WTC11 (cell line): ENCODE measurements around the gene TMC4. TPM values are rescaled to one million over a fixed set of nuclear protein-coding genes. Genes with fewer than 3 reads are reported as not detected.

Source experiments
- ATAC-seq: fragments of 200-7000 bp; cut with Tn5 transposase; 2 replicates; pipeline ENCODE4 v1.10.0; 2021; ENCODE audit warnings: mild to moderate bottlenecking, moderate library complexity
- CTCF ChIA-PET: fragments of 300-600 bp; sonication (Branson Sonifier 250); formaldehyde crosslinking; loops from one replicate; lab custom pipeline; 2021; ENCODE audit warnings: antibody characterized with exemption; lab: Charles Lee
- POLR2A ChIA-PET: fragments of 350-600 bp; sonication (Branson Sonifier 250); formaldehyde crosslinking; loops from one replicate; lab custom pipeline; 2021; ENCODE audit warnings: antibody characterized with exemption; lab: Charles Lee
- DNase-seq: peaks from one replicate; pipeline ENCODE4 v3.0.0; 2021; ENCODE audit warnings: low spot score
- H3K27ac Mint-ChIP-seq: 2 replicates; pipeline ENCODE4 v1.8.0; 2021; ENCODE audit warnings: mixed read lengths
- H3K27me3 Mint-ChIP-seq: 2 replicates; pipeline ENCODE4 v1.8.0; 2021; ENCODE audit warnings: low read depth, mild to moderate bottlenecking, moderate library complexity, mixed read lengths
- H3K36me3 Mint-ChIP-seq: 2 replicates; pipeline ENCODE4 v1.8.0; 2021; ENCODE audit warnings: mixed read lengths
- H3K4me1 Mint-ChIP-seq: 2 replicates; pipeline ENCODE4 v1.8.0; 2022; ENCODE audit warnings: mixed read lengths
- H3K4me3 Mint-ChIP-seq: 2 replicates; pipeline ENCODE4 v1.8.0; 2021; ENCODE audit warnings: mild to moderate bottlenecking, moderate library complexity, mixed read lengths
- H3K9me3 Mint-ChIP-seq: 2 replicates; pipeline ENCODE4 v1.8.0; 2021; ENCODE audit warnings: mixed read lengths
- AFF4 ChIP-seq: sonication (generic); formaldehyde crosslinking; IDR thresholded peaks from 2 replicates; pipeline ENCODE4 v1.8.1; 2023; ENCODE audit warnings: mild to moderate bottlenecking, missing genetic modification reagents, borderline replicate concordance
- EMX1 ChIP-seq: fragments of 250-450 bp; sonication (Bioruptor Pico); IDR thresholded peaks from 2 replicates; pipeline ENCODE4 v1.8.0; 2021; ENCODE audit warnings: mild to moderate bottlenecking
- ETV6 ChIP-seq: sonication (generic); formaldehyde crosslinking; IDR thresholded peaks from 2 replicates; pipeline ENCODE4 v1.8.1; 2022; ENCODE audit warnings: mild to moderate bottlenecking, missing genetic modification reagents
- MLX ChIP-seq: sonication (generic); formaldehyde crosslinking; IDR thresholded peaks from 2 replicates; pipeline ENCODE4 v1.8.1; 2023; ENCODE audit warnings: mild to moderate bottlenecking, missing genetic modification reagents, moderate library complexity
- NFYB ChIP-seq: sonication (generic); formaldehyde crosslinking; conservative IDR thresholded peaks from 2 replicates; pipeline ENCODE4 v1.8.0; 2022; ENCODE audit warnings: low read depth, missing genetic modification reagents
- NR3C1 ChIP-seq: sonication (generic); formaldehyde crosslinking; conservative IDR thresholded peaks from 2 replicates; pipeline ENCODE4 v1.8.1; 2023; ENCODE audit warnings: low read depth, mild to moderate bottlenecking, missing genetic modification reagents
- OVOL2 ChIP-seq: fragments of 250-450 bp; sonication (Bioruptor Pico); IDR thresholded peaks from 2 replicates; pipeline ENCODE4 v1.9.0; 2021; ENCODE audit warnings: mild to moderate bottlenecking, borderline replicate concordance
- PRRX2 ChIP-seq: fragments of 250-450 bp; sonication (Bioruptor Pico); IDR thresholded peaks from 2 replicates; pipeline ENCODE4 v1.8.0; 2021; ENCODE audit warnings: mild to moderate bottlenecking
- SOX15 ChIP-seq: fragments of 250-450 bp; sonication (Bioruptor Pico); IDR thresholded peaks from 2 replicates; pipeline ENCODE4 v1.9.0; 2021; ENCODE audit warnings: mild to moderate bottlenecking
- TEAD4 ChIP-seq: sonication (generic); formaldehyde crosslinking; IDR thresholded peaks from 2 replicates; pipeline ENCODE4 v1.8.0; 2022; ENCODE audit warnings: mild to moderate bottlenecking, missing genetic modification reagents
- USF1 ChIP-seq: sonication (generic); formaldehyde crosslinking; IDR thresholded peaks from 2 replicates; pipeline ENCODE4 v1.8.0; 2022; ENCODE audit warnings: mild to moderate bottlenecking, missing genetic modification reagents
- ZNF219 ChIP-seq: sonication (generic); formaldehyde crosslinking; IDR thresholded peaks from 2 replicates; pipeline ENCODE4 v1.8.0; 2023; ENCODE audit warnings: missing genetic modification reagents, mild to moderate bottlenecking, borderline replicate concordance
- ZNF232 ChIP-seq: sonication (generic); formaldehyde crosslinking; IDR thresholded peaks from 2 replicates; pipeline ENCODE4 v1.8.0; 2022; ENCODE audit warnings: mild to moderate bottlenecking, missing genetic modification reagents
- ZNF281 ChIP-seq: sonication (generic); formaldehyde crosslinking; IDR thresholded peaks from 2 replicates; pipeline ENCODE4 v1.8.0; 2023; ENCODE audit warnings: mild to moderate bottlenecking, missing genetic modification reagents
- ZNF425 ChIP-seq: fragments of 250-450 bp; sonication (Bioruptor Pico); conservative IDR thresholded peaks from 2 replicates; pipeline ENCODE4 v1.9.0; 2021; ENCODE audit warnings: mild to moderate bottlenecking
- ZNF532 ChIP-seq: fragments of 250-450 bp; sonication (Bioruptor Pico); IDR thresholded peaks from 2 replicates; pipeline ENCODE4 v1.9.0; 2021; ENCODE audit warnings: mild to moderate bottlenecking, borderline replicate concordance
- total RNA-seq: library from RNA; stranded (reverse); gene quantifications from 3 replicates; pipeline ENCODE4 v1.2.3, GENCODE V29; 2021

TMC4 gene
- total RNA-seq, 1 experiment from 2014 or later = 9.3 TPM

GRCh38 chr19:54207676-54207982, 34.7 kb upstream of the TMC4 start:
- no peak for ATAC-seq
- Mint-ChIP-seq H3K4me1 (peaks cover 51% of the 10 kb centered on the region), H3K36me3 (peaks cover 60% of the 10 kb centered on the region)
- POLR2A ChIA-PET = interaction anchor here (1.5 to 3.9 kb wide), 3 partner anchors 16 to 58 kb away, joined by 4 to 21 read pairs (median 7); partner anchors contain the start of genes MBOAT7 and TSEN34
- TF ChIP-seq SOX15 (CRISPR knock-in tag) (no peak), ZNF232 (CRISPR knock-in tag) (no peak), ZNF425 (CRISPR knock-in tag) (no peak), OVOL2 (CRISPR knock-in tag) (no peak), TEAD4 (no peak), AFF4 (CRISPR knock-in tag) (no peak), EMX1 (CRISPR knock-in tag) (no peak), NFYB (CRISPR knock-in tag) (no peak), ETV6 (CRISPR knock-in tag) (no peak), ZNF532 (CRISPR knock-in tag) (no peak), ZNF281 (CRISPR knock-in tag) (no peak), PRRX2 (CRISPR knock-in tag) (no peak), USF1 (no peak), ZNF219 (no peak), NR3C1 (CRISPR knock-in tag) (no peak), MLX (no peak)
- TF ChIP-seq, all 79 proteins: peak for 0
- no peaks in the 10 kb centered on the region for H3K27me3 Mint-ChIP-seq
- CTCF ChIA-PET = interaction anchor here (1.1 to 2.6 kb wide), 3 partner anchors 28 to 58 kb away, joined by 5 to 14 read pairs (median 5); no protein-coding TSS in a partner anchor
- H3K9me3 Mint-ChIP-seq = no peaks in the 10 kb centered on the region
- no peak for DNase-seq
- no peak overlapping the region for H3K4me3 Mint-ChIP-seq
- H3K27ac Mint-ChIP-seq = peak overlapping the region; percentile 86
